Epithelial cell of prostate (primary cell): ENCODE measurements around the gene CCDC9.

ENCODE experiments used
- DNase-seq: peaks from one replicate; pipeline ENCODE4 v3.0.0-alpha.2; 2011; ENCODE audit warnings: low read depth, low spot score
- H3K27ac ChIP-seq: fragments of 450-650 bp; 2 replicates; pipeline ENCODE4 v1.5.1; 2017; ENCODE audit warnings: mild to moderate bottlenecking

The CCDC9 gene

GRCh38 chr19:47255879-47256692 is at the start of gene CCDC9:
TSS of gene CCDC9 (plus strand) at chr19:47256525. CDS start at chr19:47258401, 1,876 bp downstream.
- H3K27ac ChIP-seq: peak within 1 kb of the TSS; percentile 93
- peak; percentile 83 for DNase-seq

DNA sequence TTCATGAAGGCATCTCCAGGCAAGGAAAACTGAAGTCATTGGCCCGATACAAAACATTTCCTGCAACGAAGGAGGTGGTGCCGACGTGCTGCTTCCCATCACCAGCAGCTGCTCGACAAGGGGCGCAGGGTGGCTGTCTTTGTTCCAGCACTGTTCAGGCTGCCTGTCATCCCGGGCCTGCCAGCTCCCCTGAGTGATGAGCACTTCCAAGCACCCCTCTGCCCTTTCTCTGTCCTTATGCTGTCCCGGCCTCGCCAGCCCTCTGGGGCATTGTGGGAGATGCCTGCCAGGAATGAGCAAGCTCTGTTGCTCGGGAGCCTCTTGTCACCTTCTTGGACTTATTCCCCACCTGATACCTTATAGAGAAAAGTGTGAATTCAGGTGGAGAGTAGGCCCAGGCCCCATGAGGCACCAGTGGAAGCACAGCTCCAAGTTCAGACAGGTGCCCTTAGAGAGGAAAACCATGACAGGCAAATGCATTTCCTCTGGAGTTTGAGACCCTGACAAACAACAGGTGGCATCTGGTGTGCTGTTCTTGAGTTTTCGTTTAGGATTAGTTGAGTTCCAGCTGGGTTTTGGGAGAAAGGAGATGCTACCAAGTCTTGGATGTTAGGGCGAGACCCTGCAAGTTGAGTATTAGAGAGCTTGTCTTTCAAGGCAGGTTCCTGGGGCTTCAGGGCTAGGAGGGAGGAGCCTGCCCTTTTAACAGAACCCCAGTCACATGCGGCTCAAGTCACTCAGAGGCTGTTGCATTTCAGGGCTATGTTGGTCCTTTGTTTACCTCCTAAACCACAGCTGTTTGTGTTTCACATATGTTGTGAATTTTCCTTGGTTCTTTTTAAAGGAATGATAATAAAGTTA is 46.8 kb upstream of the CCDC9 start:
- DNase-seq: no peak
- peak overlapping the region; percentile 60 for H3K27ac ChIP-seq

GRCh38 chr19:47210180-47210490 is 46.2 kb upstream of the CCDC9 start:
- no peak for DNase-seq
- H3K27ac ChIP-seq: peak overlapping the region; percentile 60

DNA sequence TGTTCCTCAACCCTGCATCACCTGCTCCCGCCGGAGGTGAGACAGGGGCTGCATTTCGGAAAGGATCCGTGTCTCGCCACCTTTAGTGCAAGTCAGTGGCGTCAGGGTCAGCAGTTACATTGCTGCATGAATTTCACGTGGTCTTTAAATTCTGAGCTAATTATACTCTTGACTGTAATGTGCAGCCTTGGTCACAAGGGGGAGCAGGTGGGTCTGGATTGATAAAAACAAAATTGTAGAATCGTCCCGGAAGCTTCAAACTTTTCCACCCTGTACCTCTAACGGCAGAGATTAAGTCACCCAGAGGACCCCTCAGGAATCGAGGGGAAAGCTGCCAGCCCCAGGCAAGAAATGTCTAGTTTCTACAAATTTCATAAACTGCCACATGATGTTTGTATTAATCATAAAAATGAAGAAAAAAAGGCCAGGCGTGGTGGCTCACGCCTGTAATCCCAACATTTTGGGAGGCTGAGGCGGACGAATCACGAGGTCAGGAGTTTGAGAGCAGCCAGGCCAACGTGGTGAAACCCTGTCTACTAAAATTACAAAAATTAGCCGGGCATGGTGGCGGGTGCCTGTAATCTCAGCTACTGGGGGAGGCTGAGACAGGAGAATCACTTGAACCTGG is 45.5 kb upstream of the CCDC9 start:
- H3K27ac ChIP-seq: peak overlapping the region; percentile 60
- no peak for DNase-seq

DNA sequence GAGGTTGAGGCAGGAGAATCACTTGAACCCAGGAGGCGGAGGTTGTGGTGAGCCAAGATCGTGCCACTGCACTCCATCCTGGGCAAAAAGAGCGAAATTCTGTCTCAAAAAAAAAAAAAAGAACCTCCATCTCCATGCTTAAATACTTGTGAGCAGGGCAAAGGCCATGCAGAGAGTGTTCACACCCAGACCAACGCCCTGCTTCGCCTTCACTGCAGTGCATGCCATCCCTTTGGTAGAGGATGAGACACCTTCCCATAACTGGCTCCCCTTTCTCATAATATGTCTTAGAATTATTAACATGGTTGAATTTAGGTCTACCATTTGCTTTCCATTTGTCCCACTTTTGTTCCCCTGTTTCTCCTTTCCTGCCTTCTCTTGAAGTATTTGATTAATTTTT is 40.7 kb upstream of the CCDC9 start:
- no peak overlapping the region for H3K27ac ChIP-seq
- DNase-seq: no peak

- no peak overlapping the region for H3K27ac ChIP-seq
- no peak for DNase-seq
These were observed 35.1 kb upstream of the CCDC9 start for GRCh38 chr19:47221080-47221841.

DNA sequence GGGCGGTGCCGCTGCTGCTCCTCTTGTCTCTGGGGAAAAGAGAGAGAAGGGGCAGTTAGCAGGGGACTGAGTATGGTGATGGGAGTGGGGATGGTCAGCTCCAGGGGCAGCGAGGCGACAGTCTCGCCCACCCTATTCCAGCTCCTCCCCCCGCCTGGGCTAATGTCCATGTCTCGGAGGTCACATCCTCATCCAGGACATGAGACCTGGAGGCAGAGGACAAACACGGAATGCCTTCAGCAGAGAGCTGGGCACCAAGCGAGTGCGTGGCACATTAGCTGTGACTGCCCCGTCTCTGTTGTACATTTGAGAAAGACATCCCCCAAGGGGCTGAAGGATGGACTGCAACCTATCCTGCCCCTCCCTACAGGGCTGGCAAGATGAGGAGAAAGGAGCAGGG is 34.4 kb upstream of the CCDC9 start:
- no peak overlapping the region for H3K27ac ChIP-seq

GRCh38 chr19:47225746-47226425 is 30.4 kb upstream of the CCDC9 start:
- DNase-seq: no peak

More for the DNA sequence above, 34.4 kb upstream of the CCDC9 start:
- DNase-seq: no peak

DNA sequence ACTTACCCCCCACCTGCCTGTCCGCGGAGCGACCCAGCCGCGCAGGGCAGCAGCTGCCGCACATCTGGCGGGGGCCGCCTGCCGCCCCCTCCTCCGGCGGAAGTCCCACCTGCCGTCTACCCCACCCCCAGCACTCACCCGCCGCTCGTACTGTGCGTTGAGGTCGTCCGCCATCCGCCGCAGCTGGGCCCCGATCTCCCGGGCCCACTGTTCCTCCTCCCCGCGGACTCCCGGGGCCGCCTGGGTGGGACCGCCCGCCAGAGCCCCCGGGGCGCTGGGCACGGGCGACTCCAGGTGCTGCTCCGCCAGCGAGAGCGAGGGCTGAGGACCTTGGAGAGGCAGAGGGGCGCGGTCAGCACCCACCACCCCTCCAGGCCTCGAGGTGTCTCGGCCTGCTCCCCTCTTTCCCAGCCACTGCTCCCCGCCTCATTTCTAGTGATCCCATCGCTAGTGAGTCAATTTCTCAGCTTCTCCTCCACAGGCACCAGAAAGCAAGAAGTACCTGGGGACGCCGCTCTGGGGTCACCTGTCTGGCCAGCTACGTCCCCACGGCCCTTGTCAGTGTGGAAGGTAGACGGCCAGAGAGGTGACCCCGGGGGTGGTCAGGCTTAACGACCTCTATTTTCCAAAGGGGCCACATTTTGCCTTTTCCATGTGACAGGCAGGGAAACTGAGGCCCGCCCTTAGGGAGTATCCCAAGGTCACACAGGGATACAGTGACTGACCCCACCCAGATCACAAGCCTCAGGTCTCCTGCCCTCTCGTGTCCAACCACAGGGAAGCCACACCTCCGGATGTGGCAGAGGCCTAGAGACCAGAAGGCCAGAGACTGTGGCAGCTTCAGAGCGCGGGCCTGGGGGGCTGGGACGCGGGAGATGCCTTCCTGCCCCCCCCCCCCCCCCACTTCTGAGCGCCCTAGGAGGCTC is 29.6 kb upstream of the CCDC9 start:
- no peak for DNase-seq
- peak overlapping the region; percentile 92 for H3K27ac ChIP-seq

More at GRCh38 chr19:47225746-47226425, 30.4 kb upstream of the CCDC9 start:
- peak overlapping the region; percentile 92 for H3K27ac ChIP-seq

DNA sequence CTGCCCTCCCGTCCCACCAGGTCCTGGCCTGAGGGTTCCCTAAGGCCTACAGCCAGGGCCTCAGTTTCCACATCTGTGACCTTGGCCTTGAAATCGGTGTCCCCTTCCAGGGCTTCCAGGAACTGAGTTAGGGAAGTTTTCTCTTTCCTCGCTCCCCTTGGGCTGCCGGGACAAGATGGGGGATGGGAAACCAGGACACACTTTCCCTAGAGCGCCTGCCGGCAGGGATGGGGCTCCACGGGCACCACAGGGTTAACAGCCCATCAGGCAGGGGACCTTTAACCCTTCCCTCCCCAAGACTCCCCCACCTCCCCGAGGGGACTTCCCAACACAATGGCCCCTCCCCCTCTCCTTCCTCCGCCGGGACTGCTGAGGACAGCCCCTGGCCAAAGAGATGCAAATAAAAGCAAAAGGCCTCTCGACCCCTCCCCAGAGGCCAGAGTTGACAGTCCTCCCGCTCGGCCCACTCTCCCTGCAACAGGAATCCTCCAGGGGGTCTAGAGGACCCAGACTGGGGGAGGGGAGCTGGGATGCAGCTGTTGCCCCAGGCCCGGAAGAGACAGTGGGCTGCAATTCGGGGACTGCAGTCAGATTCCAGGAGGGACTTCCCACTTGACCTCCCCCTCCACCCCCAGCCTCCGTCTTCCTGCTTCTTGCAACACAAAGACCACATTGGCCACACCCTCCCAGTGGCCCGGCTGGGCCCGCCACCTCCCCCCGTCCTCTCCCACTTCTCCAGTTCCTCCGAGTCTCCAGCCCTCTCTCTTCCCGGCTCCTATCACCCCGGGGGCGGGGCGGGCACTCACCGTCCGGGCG is 28.8 kb upstream of the CCDC9 start:
- H3K27ac ChIP-seq: peak overlapping the region; percentile 92
- DNase-seq: no peak

DNA sequence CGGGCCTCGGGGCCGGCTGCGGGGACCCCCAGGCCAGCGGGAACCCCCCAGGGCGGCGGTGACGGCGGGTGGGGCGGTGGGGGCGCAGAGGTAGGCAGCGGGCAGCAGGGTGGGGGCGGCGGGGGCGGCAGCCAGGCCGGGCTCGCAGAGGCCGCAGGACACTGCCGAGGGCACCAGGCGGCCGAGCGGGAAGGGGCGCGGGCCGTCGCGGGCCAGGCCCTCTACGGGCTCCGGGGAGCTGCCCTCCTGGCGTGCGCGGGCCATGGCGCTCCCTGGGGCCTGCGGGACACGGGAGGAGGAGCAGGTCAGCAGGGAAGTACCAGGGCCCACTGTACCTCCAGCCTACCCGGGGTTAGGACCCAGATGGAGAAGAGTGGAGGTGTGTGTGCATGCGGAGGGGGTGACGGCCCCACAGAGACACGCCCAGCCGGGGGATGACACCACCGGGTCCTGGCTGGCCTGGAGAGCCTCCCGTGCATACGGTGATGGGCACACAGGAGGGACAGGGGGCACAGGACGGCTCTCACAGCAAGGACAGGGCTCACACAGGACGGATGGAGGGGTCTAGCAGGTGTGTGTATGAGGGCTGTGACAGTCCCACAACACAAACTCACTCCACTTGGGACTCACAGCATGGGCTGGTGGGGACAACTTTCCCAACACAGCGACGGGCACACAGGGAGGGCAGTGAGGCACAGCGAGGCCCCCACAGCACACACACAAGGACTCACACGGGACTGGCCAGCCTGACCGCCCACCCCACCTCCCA is 28.0 kb upstream of the CCDC9 start:
- no peak for DNase-seq
- H3K27ac ChIP-seq: peak overlapping the region; percentile 92

DNA sequence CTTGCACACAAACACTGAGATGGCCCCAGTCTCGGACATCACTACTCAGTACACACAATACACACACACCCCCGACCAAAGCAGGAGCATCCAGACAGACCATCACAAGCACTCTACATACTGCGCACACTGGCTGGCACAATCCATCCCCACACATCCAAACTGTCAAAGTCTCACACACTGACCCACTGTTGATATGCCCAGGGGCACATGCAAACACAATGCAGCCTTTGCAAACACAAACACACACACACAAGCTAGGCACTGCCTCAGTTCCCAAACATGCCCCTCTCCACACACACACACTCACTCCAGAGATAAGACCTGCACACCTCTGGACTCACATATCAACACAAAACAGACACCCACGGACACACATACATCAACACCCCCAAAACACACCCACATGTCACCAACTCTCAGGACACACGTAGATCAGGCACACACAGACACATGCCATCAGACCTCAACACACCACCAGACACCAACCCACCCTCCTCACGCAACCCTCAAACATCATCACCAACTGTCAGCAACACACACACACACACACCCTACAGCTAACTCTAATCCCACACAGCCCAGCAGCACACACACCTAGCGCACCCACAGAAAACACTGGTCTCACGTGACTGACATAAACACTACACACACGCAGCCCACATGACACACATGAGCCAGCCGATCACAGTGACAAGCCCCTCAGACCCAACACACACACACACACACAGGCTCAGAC is 27.2 kb upstream of the CCDC9 start:
- peak overlapping the region; percentile 92 for H3K27ac ChIP-seq
- no peak for DNase-seq

GRCh38 chr19:47229676-47230053 is 26.7 kb upstream of the CCDC9 start:
- peak overlapping the region; percentile 94 for H3K27ac ChIP-seq
- no peak for DNase-seq

DNA sequence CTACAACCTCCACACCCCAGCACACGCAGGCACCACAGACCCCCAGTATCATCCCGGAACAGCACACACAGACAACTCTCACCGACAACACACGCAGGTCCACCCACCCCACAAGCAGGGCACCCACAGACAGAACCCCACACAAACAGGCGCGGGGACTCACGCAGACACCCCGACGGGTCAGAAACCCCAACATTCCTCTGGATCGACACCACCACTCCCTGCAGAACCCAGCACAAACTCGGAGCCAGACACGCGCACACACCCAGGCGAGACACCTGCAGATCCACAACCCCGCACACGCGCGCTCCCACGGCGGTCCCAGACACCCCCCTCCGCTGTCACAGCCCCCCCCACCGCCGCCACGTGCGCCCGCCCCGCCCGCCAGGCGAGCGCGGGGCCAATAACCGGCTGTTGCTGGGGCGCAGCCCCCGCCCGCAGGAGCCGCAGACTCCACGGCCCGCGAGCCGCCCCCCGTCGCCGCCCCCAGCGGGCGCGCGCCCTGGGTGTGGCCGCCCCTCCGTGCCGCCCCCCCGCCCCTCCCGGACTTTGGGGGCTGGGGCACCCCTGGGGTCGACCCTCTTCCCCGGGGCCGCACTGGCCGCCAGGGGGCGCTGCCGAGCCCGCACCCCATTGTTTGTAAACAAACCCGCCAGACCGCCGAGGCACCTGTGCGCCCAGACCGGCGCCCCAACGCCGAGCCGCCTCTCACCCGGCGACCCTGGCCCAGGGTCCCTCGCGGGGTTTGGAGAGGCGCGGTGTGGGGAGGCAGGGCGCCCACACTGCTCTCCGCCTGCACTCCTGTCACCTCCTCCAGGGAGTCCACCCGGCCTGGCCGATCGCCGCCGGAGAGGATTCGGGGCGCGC is 26.0 kb upstream of the CCDC9 start:
- peak overlapping the region; percentile 94 for H3K27ac ChIP-seq
- DNase-seq: no peak

GRCh38 chr19:47230921-47231214 is 25.5 kb upstream of the CCDC9 start, which contains the start of gene BBC3:
TSS of gene BBC3 (minus strand) at chr19:47231199. CDS start at chr19:47228431, 2,768 bp downstream.
- DNase-seq: no peak
- peak within 1 kb of the TSS; percentile 94 for H3K27ac ChIP-seq
